ENCODE results near the gene PIEZO1.

DNA sequence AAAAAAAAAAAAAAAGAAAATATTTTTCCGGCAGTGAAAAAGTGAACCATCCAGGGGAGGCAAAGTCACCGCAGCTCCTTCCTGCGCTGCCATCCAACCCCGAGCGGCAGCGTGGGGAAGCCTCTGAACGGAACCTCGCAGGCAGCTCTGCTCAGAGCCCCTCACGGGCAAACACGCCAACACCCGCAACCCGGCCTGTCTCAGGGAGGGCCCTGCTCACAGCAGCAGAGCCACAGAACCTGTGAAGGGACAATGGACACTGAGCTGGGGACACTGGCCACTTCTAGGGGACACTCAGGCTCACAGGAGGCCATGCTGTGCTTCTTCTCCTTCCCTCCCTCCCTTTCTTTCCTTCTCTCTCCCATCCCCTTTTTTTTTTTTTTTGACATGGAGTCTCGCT is 48.1 kb upstream of the PIEZO1 start:
- TF ChIP-seq, protein P1, sequence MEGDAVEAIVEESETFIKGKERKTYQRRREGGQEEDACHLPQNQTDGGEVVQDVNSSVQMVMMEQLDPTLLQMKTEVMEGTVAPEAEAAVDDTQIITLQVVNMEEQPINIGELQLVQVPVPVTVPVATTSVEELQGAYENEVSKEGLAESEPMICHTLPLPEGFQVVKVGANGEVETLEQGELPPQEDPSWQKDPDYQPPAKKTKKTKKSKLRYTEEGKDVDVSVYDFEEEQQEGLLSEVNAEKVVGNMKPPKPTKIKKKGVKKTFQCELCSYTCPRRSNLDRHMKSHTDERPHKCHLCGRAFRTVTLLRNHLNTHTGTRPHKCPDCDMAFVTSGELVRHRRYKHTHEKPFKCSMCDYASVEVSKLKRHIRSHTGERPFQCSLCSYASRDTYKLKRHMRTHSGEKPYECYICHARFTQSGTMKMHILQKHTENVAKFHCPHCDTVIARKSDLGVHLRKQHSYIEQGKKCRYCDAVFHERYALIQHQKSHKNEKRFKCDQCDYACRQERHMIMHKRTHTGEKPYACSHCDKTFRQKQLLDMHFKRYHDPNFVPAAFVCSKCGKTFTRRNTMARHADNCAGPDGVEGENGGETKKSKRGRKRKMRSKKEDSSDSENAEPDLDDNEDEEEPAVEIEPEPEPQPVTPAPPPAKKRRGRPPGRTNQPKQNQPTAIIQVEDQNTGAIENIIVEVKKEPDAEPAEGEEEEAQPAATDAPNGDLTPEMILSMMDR (IDR thresholded peaks at IDR 0.05 in 8 of 11, conservative IDR thresholded peaks at IDR 0.05 in 3 of 11): no peak
- TF ChIP-seq POLR2AphosphoS5 (IDR thresholded peaks at IDR 0.05) (no peak), POLR2A (IDR thresholded peaks at IDR 0.05) (no peak)
